Activated B cell treated with CpG ODN at 0.5 μM for 24 hours (primary cell): Measurements from ENCODE around the gene ADAMTS20. TPM values are rescaled to one million over a fixed set of nuclear protein-coding genes. Genes with fewer than 3 reads are reported as not detected.

Experiments
- ATAC-seq: fragments of 200-7000 bp; cut with Tn5 transposase; one replicate; pipeline ENCODE4 v1.10.0; 2021; ENCODE audit warnings: low read depth, mild to moderate bottlenecking, moderate library complexity
- CTCF ChIA-PET: fragments of 350-600 bp; sonication (Branson Sonifier 250); formaldehyde crosslinking; loops from one replicate; lab custom pipeline; 2021; ENCODE audit warnings: antibody characterized with exemption; lab: Charles Lee
- POLR2A ChIA-PET: fragments of 350-600 bp; sonication (Branson Sonifier 250); formaldehyde crosslinking; loops from one replicate; lab custom pipeline; 2021; ENCODE audit warnings: antibody characterized with exemption; lab: Charles Lee
- DNase-seq: peaks from one replicate; pipeline ENCODE4 v3.0.0; 2022
- H3K27ac Mint-ChIP-seq: one replicate; pipeline ENCODE4 v1.8.0; 2020; ENCODE audit warnings: mixed read lengths
- H3K27me3 Mint-ChIP-seq: one replicate; pipeline ENCODE4 v1.8.0; 2021; ENCODE audit warnings: mixed read lengths
- H3K36me3 Mint-ChIP-seq: one replicate; pipeline ENCODE4 v1.8.0; 2021; ENCODE audit warnings: low read depth, mixed read lengths
- H3K4me1 Mint-ChIP-seq: one replicate; pipeline ENCODE4 v1.8.0; 2021; ENCODE audit warnings: mixed read lengths
- H3K4me3 Mint-ChIP-seq: one replicate; pipeline ENCODE4 v1.8.0; 2020; ENCODE audit warnings: mild to moderate bottlenecking, mixed read lengths
- H3K9me3 Mint-ChIP-seq: one replicate; pipeline ENCODE4 v1.8.0; 2020; ENCODE audit warnings: mixed read lengths
- intact Hi-C: fragments of 100-400 bp; cut with micrococcal nuclease; formaldehyde crosslinking; loops from one replicate; pipeline ENCODE4 v1.15.1; 2024
- total RNA-seq: library from RNA; stranded (reverse); gene quantifications from 2 replicates; pipeline ENCODE4 v1.2.3, GENCODE V29; 2022
- TF ChIP-seq, protein P1 (sequence below): fragments of 200-600 bp; IDR thresholded peaks from one replicate; pipeline ENCODE4 v1.8.0; 2022; ENCODE audit warnings: antibody characterized with exemption, mild to moderate bottlenecking

Gene ADAMTS20
- total RNA-seq, 1 donor from 2014 or later, result not detected

- H3K27me3 Mint-ChIP-seq, result no peaks in the 10 kb centered on the region
- no peak for ATAC-seq
- no peaks in the 10 kb centered on the region for H3K36me3 Mint-ChIP-seq
- CTCF ChIA-PET, result no interaction called here
- intact Hi-C loops, result no loop called here
- H3K27ac Mint-ChIP-seq, result no peak overlapping the region
- no peak for DNase-seq
- TF ChIP-seq, protein P1, sequence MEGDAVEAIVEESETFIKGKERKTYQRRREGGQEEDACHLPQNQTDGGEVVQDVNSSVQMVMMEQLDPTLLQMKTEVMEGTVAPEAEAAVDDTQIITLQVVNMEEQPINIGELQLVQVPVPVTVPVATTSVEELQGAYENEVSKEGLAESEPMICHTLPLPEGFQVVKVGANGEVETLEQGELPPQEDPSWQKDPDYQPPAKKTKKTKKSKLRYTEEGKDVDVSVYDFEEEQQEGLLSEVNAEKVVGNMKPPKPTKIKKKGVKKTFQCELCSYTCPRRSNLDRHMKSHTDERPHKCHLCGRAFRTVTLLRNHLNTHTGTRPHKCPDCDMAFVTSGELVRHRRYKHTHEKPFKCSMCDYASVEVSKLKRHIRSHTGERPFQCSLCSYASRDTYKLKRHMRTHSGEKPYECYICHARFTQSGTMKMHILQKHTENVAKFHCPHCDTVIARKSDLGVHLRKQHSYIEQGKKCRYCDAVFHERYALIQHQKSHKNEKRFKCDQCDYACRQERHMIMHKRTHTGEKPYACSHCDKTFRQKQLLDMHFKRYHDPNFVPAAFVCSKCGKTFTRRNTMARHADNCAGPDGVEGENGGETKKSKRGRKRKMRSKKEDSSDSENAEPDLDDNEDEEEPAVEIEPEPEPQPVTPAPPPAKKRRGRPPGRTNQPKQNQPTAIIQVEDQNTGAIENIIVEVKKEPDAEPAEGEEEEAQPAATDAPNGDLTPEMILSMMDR, result no peak
- peaks cover 9% of the 10 kb centered on the region for H3K9me3 Mint-ChIP-seq
- POLR2A ChIA-PET, result no interaction called here
- H3K4me3 Mint-ChIP-seq, result no peak overlapping the region
- H3K4me1 Mint-ChIP-seq, result no peaks in the 10 kb centered on the region
Measured at GRCh38 chr12:43453761-43454160, 98.2 kb downstream of the ADAMTS20 start.

GRCh38 chr12:43444940-43445564, 107.0 kb downstream of the ADAMTS20 start:
- intact Hi-C loops, result loop anchor here (1.0 kb wide), 2 partner anchors 283 to 437 kb away; no protein-coding TSS in a partner anchor
- Mint-ChIP-seq H3K36me3 (no peaks in the 10 kb centered on the region), H3K27me3 (peaks cover 3% of the 10 kb centered on the region), H3K27ac (no peak overlapping the region), H3K4me1 (no peaks in the 10 kb centered on the region), H3K4me3 (no peak overlapping the region), H3K9me3 (no peaks in the 10 kb centered on the region)
- POLR2A ChIA-PET, result interaction anchor here (0.5 kb wide), 1 partner anchor 437 kb away, joined by 6 read pairs; no protein-coding TSS in a partner anchor
- peak; percentile 47 for ATAC-seq
- no peak for DNase-seq
- TF ChIP-seq, protein P1, result no peak
- CTCF ChIA-PET, result interaction anchor here (0.7 to 6.0 kb wide), 3 partner anchors 11 to 438 kb away, joined by 3 to 61 read pairs (median 4); no protein-coding TSS in a partner anchor

- ATAC-seq, result no peak
- Mint-ChIP-seq H3K36me3 (no peaks in the 10 kb centered on the region), H3K9me3 (no peaks in the 10 kb centered on the region), H3K4me3 (no peak overlapping the region), H3K4me1 (no peaks in the 10 kb centered on the region), H3K27ac (no peak overlapping the region), H3K27me3 (no peaks in the 10 kb centered on the region)
- TF ChIP-seq, protein P1, result no peak
- intact Hi-C loops, result no loop called here
- ChIA-PET CTCF (no interaction called here), POLR2A (no interaction called here)
- no peak for DNase-seq
Measured at GRCh38 chr12:43436597-43436996, 115.4 kb downstream of the ADAMTS20 start.

GRCh38 chr12:43434614-43435013, 117.4 kb downstream of the ADAMTS20 start:
- Mint-ChIP-seq H3K4me3 (no peak overlapping the region), H3K27ac (no peak overlapping the region), H3K27me3 (no peaks in the 10 kb centered on the region), H3K9me3 (no peaks in the 10 kb centered on the region), H3K4me1 (no peaks in the 10 kb centered on the region), H3K36me3 (no peaks in the 10 kb centered on the region)
- TF ChIP-seq, protein P1, result no peak
- no peak for ATAC-seq
- ChIA-PET CTCF (interaction anchor here (0.7 kb wide), 1 partner anchor 10 kb away, joined by 3 read pairs; no protein-coding TSS in a partner anchor), POLR2A (no interaction called here)
- intact Hi-C loops, result no loop called here
- no peak for DNase-seq

DNA sequence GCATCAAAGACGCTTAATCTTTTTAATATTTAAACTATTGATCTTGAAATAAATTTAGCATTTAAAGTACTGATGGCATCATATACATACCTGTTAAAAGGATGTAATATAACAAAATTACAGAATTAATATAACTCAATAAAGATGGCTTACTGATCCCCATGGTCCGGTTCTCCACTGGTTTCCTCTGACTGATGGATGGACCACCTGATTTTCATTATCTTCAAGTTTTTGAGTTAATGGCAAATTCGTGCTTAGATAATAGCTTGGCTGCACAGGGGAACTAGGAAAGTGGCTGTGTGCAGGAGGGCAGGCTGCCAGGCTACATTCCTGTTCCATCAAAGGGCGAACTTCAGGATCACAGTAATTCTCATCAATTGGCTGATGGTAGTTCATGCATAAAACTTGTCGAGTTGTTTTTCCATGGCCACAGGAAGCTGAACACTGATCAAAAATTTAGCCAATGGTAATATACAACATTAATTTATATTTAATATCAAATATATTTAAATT, 123.9 kb downstream of the ADAMTS20 start:
- intact Hi-C loops, result no loop called here
- no peaks in the 10 kb centered on the region for H3K27me3 Mint-ChIP-seq
- H3K36me3 Mint-ChIP-seq, result no peaks in the 10 kb centered on the region
- no peak overlapping the region for H3K4me3 Mint-ChIP-seq
- ATAC-seq (no peak), DNase-seq (no peak)
- no peak overlapping the region for H3K27ac Mint-ChIP-seq
- no peaks in the 10 kb centered on the region for H3K4me1 Mint-ChIP-seq
- TF ChIP-seq, protein P1, result no peak
- H3K9me3 Mint-ChIP-seq, result no peaks in the 10 kb centered on the region
- POLR2A ChIA-PET, result no interaction called here
- CTCF ChIA-PET, result no interaction called here
